ENCODE data around the gene SPACDR. TPM values are rescaled to one million over a fixed set of nuclear protein-coding genes. Genes with fewer than 3 reads are reported as not detected.

Gene SPACDR
- total RNA-seq, 1 experiment from 2014 or later = not detected

- 0 out of 5 replicates have a peak, but pooled peaks cover 0 to 3% of the 10 kb centered on the region in 2 experiments for H3K9me3 Mint-ChIP-seq
- Histone ChIP-seq H2BK5ac (ENCODE audit: insufficient read length, low read length) (no peak overlapping the region), H4K5ac (ENCODE audit: insufficient read length, low read depth, low read length) (no peak overlapping the region), H3K27me3 (ENCODE audit: insufficient read depth, low read length) (no peaks in the 10 kb centered on the region), H2BK120ac (ENCODE audit: low read depth, low read length, poor library complexity, severe bottlenecking) (no peak overlapping the region), H4K20me1 (ENCODE audit: control insufficient read depth, insufficient read depth, insufficient read length) (no peaks in the 10 kb centered on the region), H2BK20ac (ENCODE audit: low read depth, low read length, poor library complexity, severe bottlenecking) (no peak overlapping the region), H2AFZ (ENCODE audit: low read length) (no peak overlapping the region), H4K8ac (replicated peaks; ENCODE audit: insufficient read length, low read depth, low read length) (no peak overlapping the region), H2BK15ac (ENCODE audit: low read depth, low read length) (no peak overlapping the region), H3K4me2 (ENCODE audit: insufficient read depth, insufficient read length, low read length) (no peak overlapping the region), H3K23me2 (ENCODE audit: insufficient read length, low read depth, low read length, poor library complexity, severe bottlenecking) (no peaks in the 10 kb centered on the region), H3K18ac (ENCODE audit: insufficient read length, low read depth, low read length) (no peak overlapping the region), H2BK12ac (ENCODE audit: insufficient read length, low read depth, low read length) (no peak overlapping the region), H3K56ac (ENCODE audit: insufficient read length, low read depth, low read length) (no peak overlapping the region), H2AK5ac (ENCODE audit: insufficient read length, low read length) (no peak overlapping the region), H3K4me1 (ENCODE audit: insufficient read depth, low read length) (no peaks in the 10 kb centered on the region), H3K79me1 (ENCODE audit: insufficient read depth, low read depth, low read length, poor library complexity, severe bottlenecking) (no peaks in the 10 kb centered on the region), H3K14ac (ENCODE audit: insufficient read depth, low read length) (no peak overlapping the region), H3K79me2 (ENCODE audit: insufficient read depth, low read length) (no peaks in the 10 kb centered on the region), H3K27ac (ENCODE audit: insufficient read length, low read depth, low read length) (no peak overlapping the region), H3K9ac (ENCODE audit: extremely low read depth, insufficient read length, low read length) (no peak overlapping the region), H4K91ac (ENCODE audit: insufficient read length, low read depth, low read length) (no peak overlapping the region), H3K4ac (ENCODE audit: low read depth, low read length) (no peak overlapping the region), H3T11ph (ENCODE audit: low read length) (no peak overlapping the region), H3K9me3 (ENCODE audit: control insufficient read depth, low read depth, low read length) (no peaks in the 10 kb centered on the region), H3K23ac (ENCODE audit: insufficient read length, low read depth, low read length) (no peak overlapping the region)
- no peak for DNase-seq
- no peak for TF ChIP-seq CTCF (conservative IDR thresholded peaks at IDR 0.05)
- H3K27ac Mint-ChIP-seq = no peak overlapping the region
- peaks cover 1% of the 10 kb centered on the region; the same call in 1 of the 2 replicates for H3K27me3 Mint-ChIP-seq (ENCODE audit: low read depth)
- WGBS (ENCODE audit: extremely low coverage, insufficient read length, low lambda C conversion rate) = 100% methylated on average over 1 of the region's 9 CpGs
- H3K4me3 Mint-ChIP-seq = no peak overlapping the region
- H3K36me3 Mint-ChIP-seq (ENCODE audit: insufficient read depth in 1 of 3, low read depth in 3 of 3) = no peaks in the 10 kb centered on the region
- H3K4me1 Mint-ChIP-seq = peaks cover 3 to 8% of the 10 kb centered on the region in 2 experiments; a peak in 3 of 4 replicates
Measured at GRCh38 chr7:100513212-100513810, 49.3 kb upstream of the SPACDR start.

Measured in H9 (cell line).